ENCODE data around the gene C8A.

The C8A gene

DNA sequence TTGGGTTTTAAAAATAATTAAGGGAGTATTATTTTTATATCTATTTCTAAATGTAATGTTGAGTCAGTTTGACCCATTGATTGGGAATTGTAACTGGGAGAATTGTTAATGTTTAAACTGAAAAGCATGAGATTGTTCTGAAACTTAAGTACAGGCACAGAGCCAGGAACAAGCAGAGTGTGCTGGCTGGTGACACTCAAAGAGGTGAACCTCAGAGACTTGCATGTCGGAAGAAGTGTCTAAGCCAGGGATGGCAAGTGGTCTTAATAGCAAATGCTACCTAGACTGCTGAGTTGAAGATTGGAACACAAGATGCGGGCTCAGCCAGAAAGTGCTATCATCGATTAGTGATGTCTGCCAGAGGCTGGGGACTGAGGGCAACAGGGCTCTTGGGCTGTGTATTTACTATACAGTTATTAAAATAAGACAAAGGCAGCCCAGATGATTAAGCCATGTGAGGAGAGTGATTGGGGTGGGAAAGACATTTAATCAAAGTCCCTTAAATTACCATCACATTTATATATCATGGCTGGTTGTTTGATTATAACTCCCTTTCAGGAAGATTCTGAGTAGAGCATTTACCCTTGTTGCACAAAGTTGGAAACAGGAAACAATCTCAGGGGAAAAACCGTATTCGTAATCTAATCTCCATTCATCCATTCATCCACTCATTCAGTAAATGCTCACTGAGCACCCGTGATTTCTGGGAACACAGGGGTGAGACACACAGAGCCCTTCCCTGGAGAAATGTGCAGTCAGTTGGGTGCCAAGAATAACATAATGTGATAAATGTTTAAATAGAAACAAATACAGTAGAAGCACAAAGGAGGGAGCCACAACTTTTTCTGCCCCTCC lies 42.8 kb downstream of the C8A start:
- no peak for FAIRE-seq

DNA sequence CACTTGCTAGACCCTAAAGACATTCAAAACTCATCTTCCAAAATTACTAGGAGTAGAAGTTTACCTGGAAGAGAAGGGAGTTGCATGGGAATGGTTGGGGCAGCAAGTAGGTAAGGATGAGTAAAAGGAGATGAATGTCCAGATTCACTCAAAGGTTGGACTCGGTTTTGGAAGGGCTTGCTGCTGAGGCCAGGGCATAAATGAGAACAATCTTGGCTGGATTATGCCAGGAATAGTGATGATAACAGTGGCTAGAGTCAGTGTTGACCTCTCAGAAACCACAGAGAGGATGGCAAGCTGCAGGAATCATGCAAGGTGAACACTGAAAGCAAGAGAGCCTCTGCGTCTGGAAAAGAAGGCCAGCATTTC lies 43.4 kb downstream of the C8A start:
- no peak for FAIRE-seq

DNA sequence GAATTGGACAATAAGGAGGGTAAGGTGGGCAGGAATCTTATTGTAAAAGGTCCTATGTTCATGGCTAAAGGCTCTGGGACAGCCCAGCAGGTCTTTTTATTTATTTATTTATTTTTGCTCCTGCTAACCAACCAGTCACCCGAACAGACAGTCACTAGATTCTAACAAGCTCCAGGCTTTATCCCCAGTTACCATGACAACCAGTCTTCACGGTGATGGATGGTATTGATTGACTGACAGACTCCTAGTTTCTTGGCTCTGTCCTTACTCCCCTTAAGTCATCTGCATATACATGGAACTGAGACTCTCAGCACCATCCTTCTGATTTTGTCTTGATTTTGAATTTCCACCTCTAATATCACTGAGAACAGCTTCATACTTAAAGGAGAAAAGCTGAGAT lies 44.3 kb downstream of the C8A start:
- no peak for FAIRE-seq

DNA sequence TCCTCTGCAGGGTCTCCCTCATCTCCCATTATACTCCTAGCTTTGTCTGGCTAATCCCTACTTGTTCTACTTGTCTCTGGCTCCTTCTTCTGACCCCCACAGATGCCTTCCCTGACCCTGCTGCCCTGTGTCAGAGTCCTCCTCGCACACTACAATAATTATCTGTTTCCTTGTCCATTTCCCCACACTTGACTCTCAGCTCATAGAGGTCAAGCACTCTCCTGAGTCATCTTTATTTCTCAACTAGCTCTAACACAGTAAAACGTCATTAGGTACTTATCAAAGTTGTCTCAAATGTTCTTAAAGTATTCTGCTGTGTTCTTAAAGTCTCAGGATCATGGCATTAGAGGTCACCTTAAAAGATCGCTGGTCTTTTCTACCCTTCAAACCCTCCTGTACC lies 47.1 kb downstream of the C8A start:
- no peak for FAIRE-seq

DNA sequence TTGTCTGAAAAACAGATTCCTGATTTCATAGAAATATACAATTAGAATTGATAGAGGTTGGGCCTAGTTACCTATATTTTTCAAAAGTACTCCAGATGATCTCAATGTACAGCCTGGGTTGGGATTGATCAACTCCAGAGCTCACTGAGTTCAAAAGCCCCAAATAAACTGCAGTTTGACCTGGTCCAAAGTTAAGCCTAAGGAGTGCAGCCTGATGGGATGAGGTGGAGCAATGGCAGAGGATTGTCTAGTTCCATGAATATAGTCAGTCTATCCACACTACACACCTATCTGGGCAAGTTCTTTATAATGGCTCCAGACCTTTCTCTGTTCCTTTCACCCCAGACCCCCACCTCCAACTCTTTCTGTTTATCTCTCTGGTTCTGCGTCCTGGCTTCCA lies 49.2 kb downstream of the C8A start:
- no peak for FAIRE-seq

DNA sequence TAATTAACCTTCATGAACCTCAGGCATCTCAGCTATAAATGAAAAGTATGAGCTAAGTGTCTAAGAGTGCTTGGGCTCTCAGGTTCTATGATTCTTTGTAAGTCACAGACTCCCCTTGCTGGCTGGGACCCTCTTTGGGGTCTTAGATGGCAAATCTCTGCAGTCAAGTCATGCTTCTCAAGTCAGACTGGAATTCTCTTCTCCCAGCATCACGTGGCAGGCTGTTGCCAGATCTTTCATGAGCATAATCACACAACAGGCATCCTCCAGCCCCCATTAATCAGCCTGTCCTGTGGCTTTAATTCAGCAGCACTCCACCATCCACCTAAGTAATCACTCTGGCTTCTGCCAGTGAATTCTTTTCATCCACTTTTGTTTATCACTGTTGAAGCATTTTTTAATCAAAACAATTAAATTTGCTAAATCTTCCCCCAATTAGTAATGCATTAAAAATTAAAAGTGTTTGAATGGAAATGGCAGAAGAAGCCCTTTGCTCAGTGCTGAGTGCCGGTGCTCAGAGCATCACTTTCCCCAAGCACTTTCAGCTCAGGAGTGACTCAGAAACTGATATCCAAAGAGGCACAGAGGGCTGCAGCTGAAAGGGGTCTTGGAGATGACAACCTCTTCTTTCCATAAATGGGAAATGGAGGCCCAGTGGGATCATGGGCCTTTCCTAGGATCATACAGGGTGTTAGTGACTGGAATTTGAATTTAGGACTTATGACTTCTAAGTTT lies 50.2 kb downstream of the C8A start:
- FAIRE-seq = no peak

DNA sequence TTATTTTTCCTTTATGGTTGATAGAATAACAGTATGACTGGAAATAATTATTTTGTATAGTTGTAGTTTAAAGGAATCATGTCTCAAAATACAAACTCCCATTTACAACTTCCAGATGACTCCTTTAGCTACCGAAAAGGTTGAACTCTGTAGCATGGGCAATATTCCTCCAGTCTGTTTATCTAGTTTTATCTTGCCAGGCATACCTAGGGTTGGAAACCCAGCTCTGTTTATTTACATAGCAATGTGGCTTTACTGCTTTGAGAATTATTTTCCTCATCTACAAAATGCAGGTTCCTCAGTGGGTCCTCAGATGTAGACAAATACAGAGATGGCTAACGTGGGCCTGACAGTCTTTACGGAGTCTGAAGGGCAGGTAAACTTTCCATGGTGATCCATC lies 51.1 kb downstream of the C8A start:
- no peak for FAIRE-seq

DNA sequence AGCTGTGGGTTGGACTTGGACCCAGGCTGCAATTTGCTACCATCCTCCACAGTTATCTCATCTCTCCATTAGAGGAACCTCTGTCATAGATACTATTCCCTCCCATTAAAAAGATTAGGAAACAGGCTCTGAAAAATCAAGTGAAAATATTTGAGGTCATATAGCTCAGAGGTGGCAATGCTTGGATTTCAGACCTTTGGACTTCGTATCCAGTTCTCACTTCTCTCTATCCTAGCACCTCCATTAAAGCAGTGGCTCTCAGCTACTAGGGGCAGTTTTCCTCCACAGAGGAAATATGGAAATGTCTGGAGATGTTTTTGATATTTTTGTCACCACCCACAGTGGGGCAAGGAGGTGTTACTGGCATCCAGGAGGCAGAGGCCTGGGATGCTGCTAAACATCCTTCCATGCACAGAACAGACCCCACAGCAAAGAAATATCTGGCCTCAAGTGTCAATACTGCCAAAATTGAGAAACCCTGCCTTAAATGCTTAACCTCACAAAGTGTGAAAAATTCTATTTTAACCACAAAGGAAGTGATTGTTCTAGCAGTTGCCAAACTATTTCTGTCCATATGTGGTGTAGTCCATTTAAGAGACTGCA lies 54.1 kb downstream of the C8A start:
- FAIRE-seq = no peak

DNA sequence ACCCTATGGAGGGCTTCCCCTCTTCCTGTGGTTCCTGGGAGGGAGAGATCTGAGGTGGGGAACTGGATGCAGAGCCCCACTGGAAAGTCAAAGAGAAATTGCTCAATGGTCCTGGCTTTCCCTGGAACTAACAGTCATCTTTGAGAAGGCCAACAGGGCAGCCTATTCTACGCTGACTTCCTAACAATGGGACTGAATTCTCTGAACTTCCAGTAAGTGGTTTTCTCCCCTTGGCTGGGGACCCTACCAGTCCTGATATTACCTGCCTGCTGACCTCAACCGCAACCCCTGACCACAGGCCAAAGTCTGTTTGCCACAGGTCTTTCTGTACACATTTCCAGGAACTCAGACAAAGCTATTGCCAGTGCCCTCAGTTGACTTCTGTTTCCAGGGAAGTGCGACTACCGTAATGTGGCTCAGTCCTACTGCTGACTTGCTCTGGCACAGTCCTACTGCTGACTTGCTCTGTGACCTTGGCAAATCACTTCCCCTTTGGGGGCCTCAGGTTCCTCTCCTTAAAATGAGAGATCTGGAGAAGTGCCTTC lies 55.9 kb downstream of the C8A start:
- no peak for FAIRE-seq

DNA sequence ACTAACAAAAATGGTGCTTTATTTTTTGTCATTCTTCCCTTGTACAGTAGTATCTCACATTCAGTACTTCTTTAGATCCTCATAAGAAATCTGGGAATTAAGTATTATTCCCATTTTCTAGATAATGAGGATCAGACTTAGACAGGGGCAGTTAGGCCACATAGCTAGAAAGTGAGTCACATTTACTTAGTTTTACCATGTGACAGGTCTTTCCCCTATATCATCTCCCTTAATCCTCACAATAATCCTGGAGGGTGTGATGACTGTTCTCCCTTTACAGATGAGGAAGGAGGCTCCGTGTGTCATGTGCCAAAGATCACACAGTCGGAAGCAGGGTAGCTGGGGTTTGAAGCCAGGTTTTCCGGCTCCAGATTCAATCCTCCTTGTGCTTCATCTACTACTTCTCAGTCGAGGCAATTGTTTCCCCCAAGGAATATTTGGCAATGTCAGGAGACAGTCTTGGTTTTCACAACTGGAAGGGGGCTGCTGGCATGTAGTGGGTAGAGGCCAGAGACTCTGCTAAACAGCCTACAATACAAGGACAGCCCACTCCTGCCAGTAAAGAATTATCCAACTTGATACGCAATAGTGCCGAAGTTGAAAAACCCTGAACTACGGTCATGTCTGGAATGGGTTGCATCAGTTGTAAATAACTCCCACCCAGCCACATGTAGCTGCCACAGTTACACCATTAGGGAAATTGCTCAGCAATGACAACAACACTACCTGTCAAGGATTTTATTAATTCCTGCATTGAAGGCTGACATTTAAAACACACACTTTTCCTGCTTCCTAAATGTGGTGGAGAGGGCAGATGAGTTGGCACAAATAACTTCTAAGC lies 56.7 kb downstream of the C8A start:
- no peak for FAIRE-seq

DNA sequence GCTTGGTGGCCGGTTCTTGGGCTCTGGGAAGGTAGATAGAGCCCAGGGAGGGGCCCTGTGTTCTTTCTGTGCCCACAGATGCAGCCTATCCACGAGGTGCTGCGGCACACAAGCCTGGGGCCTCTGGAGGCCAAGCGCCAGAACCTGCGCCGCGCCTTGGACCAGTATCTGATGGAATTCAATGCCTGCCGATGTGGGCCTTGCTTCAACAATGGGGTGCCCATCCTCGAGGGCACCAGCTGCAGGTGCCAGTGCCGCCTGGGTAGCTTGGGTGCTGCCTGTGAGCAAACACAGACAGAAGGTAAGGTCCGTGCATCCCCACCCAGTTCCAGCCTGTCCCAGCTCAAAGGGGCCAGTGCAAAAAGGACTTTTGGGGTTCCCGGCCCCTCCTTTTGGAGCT lies 57.7 kb downstream of the C8A start:
- no peak for FAIRE-seq

DNA sequence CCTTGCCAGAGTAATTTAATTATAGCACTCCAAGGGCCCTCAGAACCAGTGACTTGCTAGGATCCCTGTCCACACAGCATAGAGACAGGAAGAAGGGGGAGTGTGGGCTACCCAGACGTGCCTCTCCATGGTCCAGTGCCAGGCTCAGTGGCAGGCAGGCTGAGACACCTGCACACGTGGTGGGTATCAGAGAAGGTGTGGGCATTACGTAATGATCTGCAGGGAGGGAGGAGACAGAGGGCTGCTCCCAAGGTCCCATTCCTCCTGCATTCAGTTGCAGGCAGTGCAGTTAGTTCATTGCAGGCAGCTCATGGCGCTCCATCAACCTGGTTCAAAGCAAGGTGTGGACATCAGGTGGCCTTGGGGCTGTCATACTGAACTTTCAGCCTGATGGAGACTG lies 61.4 kb downstream of the C8A start:
- FAIRE-seq = no peak

DNA sequence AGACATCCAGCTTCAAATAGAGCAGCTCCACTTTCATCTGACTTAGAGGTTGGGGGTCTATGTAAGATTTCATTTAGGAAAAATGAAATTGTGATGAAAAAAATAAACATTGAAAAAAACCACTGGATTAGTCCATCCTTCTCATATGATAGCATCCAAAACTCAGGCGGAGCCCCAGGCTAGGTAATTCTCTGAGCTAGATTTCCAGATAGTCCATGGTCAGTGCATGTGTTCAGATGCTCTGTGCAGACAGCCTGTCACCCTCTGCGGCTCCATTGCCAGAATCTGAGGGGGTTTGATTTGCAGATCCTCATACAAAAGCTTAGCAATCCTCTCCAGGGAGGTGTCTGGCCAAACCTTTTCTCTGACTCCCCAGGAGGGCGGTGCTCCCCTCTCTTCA lies 62.0 kb downstream of the C8A start:
- no peak for FAIRE-seq

DNA sequence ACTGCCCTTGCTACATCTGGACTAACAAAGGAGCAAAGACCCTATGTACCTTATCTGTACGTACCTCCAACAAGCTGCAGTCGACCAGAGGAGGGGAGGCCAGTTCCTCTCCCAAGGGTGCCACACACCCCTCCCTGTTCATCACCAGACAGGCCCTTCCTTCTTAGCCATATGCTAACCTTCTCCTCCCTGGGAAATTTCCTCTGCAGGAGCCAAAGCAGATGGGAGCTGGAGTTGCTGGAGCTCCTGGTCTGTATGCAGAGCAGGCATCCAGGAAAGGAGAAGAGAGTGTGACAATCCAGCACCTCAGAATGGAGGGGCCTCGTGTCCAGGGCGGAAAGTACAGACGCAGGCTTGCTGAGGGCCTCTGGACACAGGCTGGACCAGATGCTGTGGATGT lies 62.8 kb downstream of the C8A start:
- no peak for FAIRE-seq

DNA sequence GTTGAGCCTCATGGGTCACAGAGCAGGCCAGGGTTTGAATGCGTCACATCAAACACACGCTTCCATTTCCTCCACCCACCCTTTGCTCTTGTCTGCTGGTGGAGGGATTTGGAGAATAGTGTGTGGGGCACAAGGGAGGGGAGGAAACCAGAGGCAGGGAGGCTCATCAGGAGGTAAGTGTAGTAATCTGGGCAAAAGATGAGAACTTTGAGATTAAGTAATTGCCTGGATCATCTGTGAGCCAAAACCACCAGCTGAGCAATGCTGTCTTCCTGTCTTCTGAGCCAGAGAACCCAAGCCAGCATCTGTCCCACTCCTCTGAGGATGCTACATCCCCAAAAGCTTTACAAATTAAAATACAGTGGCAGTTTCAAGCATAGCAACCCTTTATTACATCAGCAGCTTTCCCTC lies 66.0 kb downstream of the C8A start:
- FAIRE-seq = no peak

DNA sequence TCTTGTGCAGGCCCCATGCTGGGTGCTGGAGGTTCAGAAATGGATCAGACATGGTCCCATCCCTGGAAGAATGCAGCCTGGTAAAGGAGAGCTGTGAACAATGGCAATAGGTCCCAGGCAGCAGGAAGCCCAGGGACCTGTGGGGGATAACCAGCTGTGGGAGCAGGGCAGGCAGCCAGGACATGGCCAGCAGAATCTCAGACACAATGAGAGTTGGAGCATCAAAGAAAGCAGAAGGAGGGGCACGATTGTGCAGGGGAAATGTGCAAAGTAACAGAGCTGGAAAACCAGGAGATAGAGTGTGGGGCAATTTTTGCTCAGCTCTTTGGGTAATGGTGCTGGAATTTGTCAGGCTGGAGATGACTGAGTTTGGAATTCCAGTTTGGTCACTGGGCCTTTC lies 66.9 kb downstream of the C8A start:
- no peak for FAIRE-seq

DNA sequence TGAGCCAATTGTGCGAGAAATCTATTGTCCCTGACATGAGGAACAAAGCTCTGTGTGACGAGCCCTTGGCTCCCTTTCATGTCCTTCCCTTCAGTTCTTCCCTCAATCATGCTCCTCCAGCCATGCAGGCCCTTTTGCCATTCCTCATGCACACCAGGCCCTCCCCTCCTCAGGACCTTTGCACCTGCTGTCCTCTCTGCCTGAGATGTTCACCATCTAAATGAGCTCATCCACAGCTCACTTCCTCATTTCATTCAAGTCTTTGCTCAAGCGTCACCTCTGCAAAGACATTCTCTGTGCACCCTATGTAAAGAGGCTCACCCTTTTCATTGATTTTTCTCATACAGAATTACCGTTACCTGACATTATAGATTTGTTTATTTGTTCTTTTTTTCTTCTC lies 67.5 kb downstream of the C8A start:
- no peak for FAIRE-seq

DNA sequence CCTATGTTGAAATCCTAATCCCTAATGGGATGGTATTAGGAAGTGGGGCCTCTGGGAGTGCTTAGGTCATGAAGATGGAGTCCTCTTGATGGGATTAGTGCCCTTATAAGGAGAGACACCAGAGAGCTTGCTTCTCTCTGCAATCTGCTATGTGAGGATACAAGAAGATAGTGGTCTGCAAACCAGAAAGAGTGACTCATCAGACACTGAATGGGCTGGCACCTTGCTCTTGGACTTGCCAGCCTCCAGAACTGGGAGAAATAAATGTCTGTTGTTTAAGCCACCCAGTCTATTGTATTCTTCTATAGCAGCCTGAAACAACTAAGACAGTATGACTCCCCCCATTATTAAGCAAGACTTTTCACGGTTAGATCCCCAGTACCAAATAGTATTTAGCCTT lies 67.9 kb downstream of the C8A start:
- FAIRE-seq = no peak

DNA sequence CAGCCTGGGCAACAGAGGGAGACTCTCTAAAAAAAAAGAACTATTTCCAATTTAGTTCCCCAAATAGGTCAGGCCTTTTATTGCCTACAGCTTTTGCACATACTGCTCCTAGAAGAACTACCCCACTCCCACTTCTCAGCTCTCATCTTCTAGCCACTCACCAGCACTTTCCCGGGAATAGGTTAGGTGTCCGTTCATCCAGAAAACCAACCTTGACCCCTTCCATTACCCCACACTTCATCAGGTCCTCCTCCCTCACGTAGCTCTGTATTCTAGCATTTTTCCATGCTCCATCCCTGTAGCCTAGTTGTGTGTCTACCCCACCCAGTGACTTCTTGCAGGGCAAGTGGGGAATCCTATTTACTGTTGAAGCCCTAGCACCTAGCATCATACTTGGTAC lies 68.6 kb downstream of the C8A start:
- no peak for FAIRE-seq

DNA sequence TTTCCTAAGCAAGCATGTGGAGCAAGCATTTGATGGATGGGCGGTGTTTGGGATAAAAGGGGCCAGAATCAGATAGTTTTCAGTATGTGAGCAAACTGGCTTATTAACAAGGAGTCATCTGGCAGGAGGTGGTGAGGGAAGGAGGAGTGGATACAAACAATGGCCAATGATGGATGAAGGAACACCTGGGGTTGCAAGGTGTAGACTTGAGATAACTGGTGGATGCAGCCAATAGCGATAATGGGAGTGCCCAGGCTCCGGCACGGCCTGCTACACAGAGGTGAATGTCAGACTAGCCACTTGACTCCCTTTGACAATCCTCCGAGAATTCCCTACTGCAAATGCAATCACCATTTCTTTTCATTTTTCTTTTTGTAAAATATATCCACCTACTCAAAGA lies 69.5 kb downstream of the C8A start:
- no peak for FAIRE-seq

DNA sequence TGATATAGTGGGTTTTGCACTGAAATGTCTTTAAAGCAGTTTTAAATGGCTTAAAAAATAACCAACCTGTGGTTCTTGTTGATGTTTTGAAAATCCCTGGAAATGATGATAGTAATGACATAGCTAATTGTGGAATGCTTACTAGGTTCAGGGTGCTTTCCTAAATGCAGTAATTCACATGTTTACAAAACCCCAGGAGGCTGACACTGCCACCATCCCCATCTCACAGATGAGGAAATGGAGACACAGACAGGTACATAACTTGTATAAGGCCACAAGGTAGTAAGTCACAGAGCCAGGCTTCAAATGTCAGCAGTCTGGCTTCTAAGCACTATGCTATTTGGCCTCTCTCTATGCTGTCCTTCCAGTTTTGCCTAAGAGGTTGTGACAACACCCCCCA lies 70.6 kb downstream of the C8A start:
- FAIRE-seq = no peak

DNA sequence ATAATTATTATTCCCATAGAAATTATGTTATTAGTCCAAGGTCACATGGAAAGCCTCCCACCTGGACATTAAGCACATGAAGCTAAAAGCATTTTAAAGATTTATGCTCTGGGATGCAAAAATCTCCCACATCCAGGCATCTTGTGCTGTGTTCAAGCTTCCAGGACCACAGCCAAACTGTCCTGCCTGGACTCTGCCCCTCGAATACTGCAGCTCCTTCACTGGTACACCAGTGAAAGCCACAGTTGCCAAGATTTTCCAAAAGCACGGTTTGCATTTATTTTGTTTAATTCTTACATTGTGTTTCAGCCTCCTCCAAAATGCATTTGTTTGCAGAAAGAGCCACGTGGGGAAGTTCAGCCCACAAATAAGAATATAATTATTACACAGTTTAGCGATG lies 72.6 kb downstream of the C8A start:
- FAIRE-seq = no peak

DNA sequence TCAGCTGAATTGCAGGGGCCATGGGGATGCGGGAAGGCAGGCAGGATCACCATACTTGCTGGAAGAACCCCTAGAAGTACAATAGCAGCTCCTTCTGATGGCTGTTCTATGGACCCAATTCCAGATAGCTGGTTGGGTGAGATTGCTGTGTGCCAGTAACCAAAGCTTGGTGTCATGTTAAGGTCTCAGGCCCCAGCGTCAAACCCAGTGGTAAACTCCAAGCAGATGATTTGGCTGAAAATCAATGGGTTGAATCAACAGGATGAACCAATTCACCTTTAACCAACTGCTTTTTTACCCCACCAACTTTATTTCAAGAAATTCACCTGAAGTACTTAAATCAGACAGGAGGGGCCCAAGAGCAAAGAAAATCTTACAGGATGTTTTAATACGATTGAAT lies 73.4 kb downstream of the C8A start:
- no peak for FAIRE-seq

Data from G401.6 (cell line).